AG09309 (cell line): ENCODE measurements around the gene VTCN1.

Experiments used
- DNase-seq: peaks from one replicate; pipeline ENCODE4 v3.0.0-alpha.2; 2010; ENCODE audit warnings: low read depth
- H3K4me3 ChIP-seq: 2 replicates; pipeline ENCODE4 v1.5.1; 2011; ENCODE audit warnings: mild to moderate bottlenecking, low read depth, low read length, moderate library complexity; ENCODE audit not compliant: control insufficient read depth
- CTCF ChIP-seq: IDR thresholded peaks from 2 replicates; pipeline ENCODE4 v1.5.1; 2011; ENCODE audit warnings: mild to moderate bottlenecking, low read depth, low read length, inconsistent platforms; ENCODE audit not compliant: insufficient read depth, control insufficient read depth; ENCODE audit errors: missing control alignments

The VTCN1 gene

GRCh38 chr1:117113199-117113598 is 97.5 kb downstream of the VTCN1 start:
- no peak overlapping the region for H3K4me3 ChIP-seq
- no peak for TF ChIP-seq CTCF
- DNase-seq = no peak

- H3K4me3 ChIP-seq = no peak overlapping the region
- TF ChIP-seq CTCF = no peak
- DNase-seq = no peak
These were observed 98.5 kb downstream of the VTCN1 start for GRCh38 chr1:117112047-117112717.

GRCh38 chr1:117110774-117111173 is 100.0 kb downstream of the VTCN1 start:
- H3K4me3 ChIP-seq = no peak overlapping the region
- no peak for TF ChIP-seq CTCF
- no peak for DNase-seq

GRCh38 chr1:117107364-117107763 is 103.4 kb downstream of the VTCN1 start:
- TF ChIP-seq CTCF = no peak
- no peak for DNase-seq
- H3K4me3 ChIP-seq = no peak overlapping the region

- no peak for DNase-seq
- H3K4me3 ChIP-seq = no peak overlapping the region
- no peak for TF ChIP-seq CTCF
These were observed 104.2 kb downstream of the VTCN1 start for GRCh38 chr1:117106478-117106877.

- TF ChIP-seq CTCF = no peak
- H3K4me3 ChIP-seq = no peak overlapping the region
- DNase-seq = no peak
These were observed 105.0 kb downstream of the VTCN1 start for GRCh38 chr1:117105722-117106121.
